ENCODE results near the gene MBOAT1.

- no peak for TF ChIP-seq RFX5 (IDR thresholded peaks at IDR 0.05)
- no peak for TF ChIP-seq MAZ (IDR thresholded peaks at IDR 0.05; ENCODE audit: borderline replicate concordance, low read depth, low read length)
- no peak for TF ChIP-seq EP300 (IDR thresholded peaks at IDR 0.05)
- no peak for TF ChIP-seq POLR2A (IDR thresholded peaks at IDR 0.05; ENCODE audit: low read length)
- no peak for TF ChIP-seq ESRRA (IDR thresholded peaks at IDR 0.05; ENCODE audit: borderline replicate concordance, low read length)
Observed at GRCh38 chr6:20203561-20204511, 8.4 kb downstream of the MBOAT1 start.

Data from A549 (cell line).